HTERT RPE-1 (cell line): ENCODE data around the gene SMIM36.
"Not testable (repeated sequence)": the region's sequence is repeated elsewhere in the genome, so short reads cannot be mapped to it uniquely, and the experiment has no call there.

Experiments
- in situ Hi-C: fragments of 300-500 bp; cut with MboI; formaldehyde crosslinking; loops from 4 replicates; pipeline ENCODE4 v1.14.3; 2020; ENCODE audit warnings: low sequenced_read_pairs

The SMIM36 gene

GRCh38 chr17:55456307-55457240 is 54.7 kb downstream of the SMIM36 start:
- in situ Hi-C loops: no loop called here

GRCh38 chr17:55454906-55455474 is 56.3 kb downstream of the SMIM36 start:
- in situ Hi-C loops: no loop called here

- in situ Hi-C loops: no loop called here
These were observed 57.3 kb downstream of the SMIM36 start for GRCh38 chr17:55453839-55454557.

- in situ Hi-C loops: no loop called here
These were observed 59.0 kb downstream of the SMIM36 start for GRCh38 chr17:55452139-55452790.

GRCh38 chr17:55451758-55452138 is 59.5 kb downstream of the SMIM36 start:
- in situ Hi-C loops: no loop called here

- in situ Hi-C loops: no loop called here
These were observed 60.0 kb downstream of the SMIM36 start for GRCh38 chr17:55451203-55451641.

- in situ Hi-C loops: no loop called here
These were observed 60.9 kb downstream of the SMIM36 start for GRCh38 chr17:55450232-55450825.

- in situ Hi-C loops: no loop called here
These were observed 62.6 kb downstream of the SMIM36 start for GRCh38 chr17:55448681-55449080.

- in situ Hi-C loops: no loop called here
These were observed 64.6 kb downstream of the SMIM36 start for GRCh38 chr17:55446581-55447205.

- in situ Hi-C loops: not testable (repeated sequence)
These were observed 65.2 kb downstream of the SMIM36 start for GRCh38 chr17:55446004-55446403.

- in situ Hi-C loops: no loop called here
These were observed 66.5 kb downstream of the SMIM36 start for GRCh38 chr17:55444471-55445441.

GRCh38 chr17:55443904-55444303 is 67.3 kb downstream of the SMIM36 start:
- in situ Hi-C loops: no loop called here

GRCh38 chr17:55442953-55443683 is 68.1 kb downstream of the SMIM36 start:
- in situ Hi-C loops: no loop called here

- in situ Hi-C loops: no loop called here
These were observed 68.8 kb downstream of the SMIM36 start for GRCh38 chr17:55442462-55442861.

GRCh38 chr17:55441544-55441943 is 69.7 kb downstream of the SMIM36 start:
- in situ Hi-C loops: no loop called here

GRCh38 chr17:55440391-55440790 is 70.9 kb downstream of the SMIM36 start:
- in situ Hi-C loops: no loop called here

- in situ Hi-C loops: no loop called here
These were observed 74.1 kb downstream of the SMIM36 start for GRCh38 chr17:55437159-55437605.
